GM23338 (cell line): ENCODE results near the gene TTYH3. TPM values are rescaled to one million over a fixed set of nuclear protein-coding genes. Genes with fewer than 3 reads are reported as not detected.

Source experiments
- ATAC-seq: fragments of 200-7000 bp; cut with Tn5 transposase; 3 replicates; pipeline ENCODE4 v1.9.1; 2020
- DNase-seq: peaks from one replicate; pipeline ENCODE4 v3.0.0-alpha.2; 2015; ENCODE audit warnings: low spot score
- H2AFZ ChIP-seq: fragments of 200-600 bp; sonication (generic); 2 replicates; pipeline ENCODE4 v1.8.0; 2016; ENCODE audit warnings: antibody characterized with exemption, mild to moderate bottlenecking, moderate library complexity
- H3F3A ChIP-seq: fragments of 200-600 bp; sonication (generic); replicated peaks from 2 replicates; pipeline ENCODE4 v1.8.0; 2017; ENCODE audit warnings: antibody characterized with exemption, mixed run types, low read depth
- H3K27ac ChIP-seq: fragments of 200-600 bp; sonication (generic); 2 replicates; pipeline ENCODE4 v1.6.1; 2016; ENCODE audit warnings: low read depth
- H3K27me3 ChIP-seq: fragments of 200-600 bp; sonication (generic); 2 replicates; pipeline ENCODE4 v1.8.0; 2016; ENCODE audit warnings: mild to moderate bottlenecking, mixed run types, moderate library complexity; ENCODE audit not compliant: insufficient read depth
- H3K36me3 ChIP-seq: fragments of 200-600 bp; sonication (generic); 2 replicates; pipeline ENCODE4 v1.8.0; 2016; ENCODE audit warnings: mild to moderate bottlenecking; ENCODE audit not compliant: insufficient read depth
- H3K4me1 ChIP-seq: fragments of 200-600 bp; sonication (generic); 2 replicates; pipeline ENCODE4 v1.8.0; 2016; ENCODE audit warnings: mild to moderate bottlenecking, moderate library complexity; ENCODE audit not compliant: insufficient read depth
- H3K4me2 ChIP-seq: fragments of 200-600 bp; sonication (generic); 2 replicates; pipeline ENCODE4 v1.7.1; 2017; ENCODE audit warnings: mixed run types
- H3K4me3 ChIP-seq: fragments of 200-600 bp; sonication (generic); 2 replicates; pipeline ENCODE4 v1.6.1; 2016; ENCODE audit warnings: mixed run types
- H3K79me2 ChIP-seq: fragments of 200-600 bp; sonication (generic); replicated peaks from 2 replicates; pipeline ENCODE4 v1.8.0; 2017; ENCODE audit warnings: mild to moderate bottlenecking; ENCODE audit not compliant: insufficient read depth
- H3K9me2 ChIP-seq: fragments of 200-600 bp; sonication (generic); 2 replicates; pipeline ENCODE4 v1.8.0; 2017; ENCODE audit not compliant: insufficient read depth
- H4K20me1 ChIP-seq: fragments of 200-600 bp; sonication (generic); replicated peaks from 2 replicates; pipeline ENCODE4 v1.8.0; 2017; ENCODE audit warnings: mild to moderate bottlenecking; ENCODE audit not compliant: insufficient read depth
- H3K27ac Mint-ChIP-seq: 2 replicates; pipeline ENCODE4 v1.8.0; 2020; ENCODE audit warnings: inconsistent platforms, mild to moderate bottlenecking, moderate library complexity, mixed read lengths
- H3K27me3 Mint-ChIP-seq: 3 replicates; pipeline ENCODE4 v1.8.0; 2022; ENCODE audit warnings: low read depth, mild to moderate bottlenecking, moderate library complexity, mixed read lengths, inconsistent platforms; ENCODE audit not compliant: insufficient read depth, poor library complexity
- H3K36me3 Mint-ChIP-seq: 3 replicates; pipeline ENCODE4 v1.8.0; 2021; ENCODE audit warnings: low read depth, mild to moderate bottlenecking, inconsistent platforms, moderate library complexity, mixed read lengths
- H3K4me1 Mint-ChIP-seq: 3 replicates; pipeline ENCODE4 v1.8.0; 2020; ENCODE audit warnings: mild to moderate bottlenecking, inconsistent platforms, mixed read lengths
- H3K4me3 Mint-ChIP-seq: 3 replicates; pipeline ENCODE4 v1.8.0; 2021; ENCODE audit warnings: moderate library complexity, mild to moderate bottlenecking, inconsistent platforms, mixed read lengths
- H3K9me3 Mint-ChIP-seq: 3 replicates; pipeline ENCODE4 v1.8.0; 2020; ENCODE audit warnings: moderate library complexity, mild to moderate bottlenecking, inconsistent platforms, mixed read lengths
- CREB1 ChIP-seq: fragments of 250-450 bp; sonication (Bioruptor Pico); IDR thresholded peaks from 2 replicates; pipeline ENCODE4 v1.5.0; 2020; ENCODE audit warnings: low read depth, mild to moderate bottlenecking, moderate library complexity
- CTCF ChIP-seq, 2 experiments: fragments of 200-600 bp in 1 of 2; sonication (generic) in 1 of 2; conservative IDR thresholded peaks; 2 replicates each; pipeline versions ENCODE4 v1.5.1 to v1.6.1; 2016 to 2017; ENCODE audit warnings: antibody characterized with exemption in 2 of 2, low read depth in 2 of 2, mild to moderate bottlenecking in 2 of 2, moderate library complexity in 1 of 2
- ETS1 ChIP-seq: IDR thresholded peaks from 2 replicates; pipeline ENCODE4 v1.6.1; 2016; ENCODE audit warnings: antibody characterized with exemption
- EZH2 ChIP-seq: fragments of 200-600 bp; sonication (generic); IDR thresholded peaks from one replicate; pipeline ENCODE4 v1.8.0; 2017; ENCODE audit warnings: antibody characterized with exemption, mild to moderate bottlenecking, low read depth; ENCODE audit not compliant: unreplicated experiment
- EZH2phosphoT487 ChIP-seq: fragments of 200-600 bp; sonication (generic); IDR thresholded peaks from one replicate; pipeline ENCODE4 v1.8.1; 2018; ENCODE audit warnings: antibody characterized with exemption; ENCODE audit not compliant: unreplicated experiment
- JUNB ChIP-seq: IDR thresholded peaks from one replicate; pipeline ENCODE4 v1.6.1; 2016; ENCODE audit warnings: antibody characterized with exemption; ENCODE audit not compliant: unreplicated experiment
- NANOG ChIP-seq: IDR thresholded peaks from 2 replicates; pipeline ENCODE4 v1.6.1; 2016; ENCODE audit warnings: antibody characterized with exemption, borderline replicate concordance
- POLR2AphosphoS5 ChIP-seq: IDR thresholded peaks from 2 replicates; pipeline ENCODE4 v1.6.1; 2016; ENCODE audit warnings: antibody characterized with exemption, low read depth
- REST ChIP-seq: IDR thresholded peaks from one replicate; pipeline ENCODE4 v1.6.1; 2018; ENCODE audit warnings: antibody characterized with exemption; ENCODE audit not compliant: unreplicated experiment
- STAT1 ChIP-seq: IDR thresholded peaks from one replicate; pipeline ENCODE4 v1.6.1; 2016; ENCODE audit warnings: antibody characterized with exemption; ENCODE audit not compliant: unreplicated experiment
- ZNF114 ChIP-seq: fragments of 250-450 bp; sonication (Bioruptor Pico); IDR thresholded peaks from 2 replicates; pipeline ENCODE4 v1.5.0; 2020; ENCODE audit warnings: mild to moderate bottlenecking, moderate library complexity
- ZNF331 ChIP-seq: fragments of 250-450 bp; sonication (Bioruptor Pico); IDR thresholded peaks from 2 replicates; pipeline ENCODE4 v1.5.0; 2020; ENCODE audit warnings: low read depth, mild to moderate bottlenecking, moderate library complexity
- ZNF462 ChIP-seq: fragments of 250-450 bp; sonication (Bioruptor Pico); IDR thresholded peaks from 2 replicates; pipeline ENCODE4 v1.5.0; 2020; ENCODE audit warnings: mild to moderate bottlenecking, moderate library complexity
- polyA plus RNA-seq: library from polyadenylated mRNA; unstranded; fragments of >200 nt; fragmentation: Nextera tagmentation; extraction: Ambion mirVana; gene quantifications from 2 replicates; pipeline ENCODE4 v1.2.1, GENCODE V29; 2016
- total RNA-seq: library from RNA; depleted of rRNA; stranded (reverse); fragments of >200 nt; shearing (Covaris generic); gene quantifications from 2 replicates; pipeline ENCODE4 v1.2.3, GENCODE V29; 2014

TTYH3 gene
- total and polyA plus RNA-seq, 2 experiments from 2014 or later: 59.6 to 126 TPM

GRCh38 chr7:2635810-2636701 is 4.3 kb downstream of the TTYH3 start:
- Histone ChIP-seq H3K36me3 (no peaks in the 10 kb centered on the region), H3K27me3 (no peaks in the 10 kb centered on the region), H3F3A (peaks cover 9% of the 10 kb centered on the region; the same call in 1 of the 2 replicates), H2AFZ (no peak overlapping the region), H3K79me2 (peaks cover 79% of the 10 kb centered on the region), H3K4me3 (no peak overlapping the region), H3K4me1 (peaks cover 12% of the 10 kb centered on the region; the same call in 1 of the 2 replicates), H3K9me2 (no peaks in the 10 kb centered on the region), H4K20me1 (peaks cover 20% of the 10 kb centered on the region), H3K4me2 (no peak overlapping the region), H3K27ac (0 out of 2 replicates have a peak overlapping the region, but pooled peaks have one; percentile 39)
- no peak overlapping the region; the same call in 2 of the 3 replicates for H3K4me3 Mint-ChIP-seq
- H3K27me3 Mint-ChIP-seq: peaks cover 12% of the 10 kb centered on the region
- DNase-seq (no peak), ATAC-seq (no peak)
- H3K27ac Mint-ChIP-seq: peak overlapping the region; percentile 6
- TF ChIP-seq ZNF462 (CRISPR knock-in tag): no peak
- TF ChIP-seq NANOG: no peak
- TF ChIP-seq ZNF114 (CRISPR knock-in tag): no peak
- no peak for TF ChIP-seq REST
- no peak for TF ChIP-seq CREB1 (CRISPR knock-in tag)
- no peak for TF ChIP-seq CTCF (conservative IDR thresholded peaks at IDR 0.05; ENCODE audit: low read depth in 2 of 2)
- no peak for TF ChIP-seq STAT1
- TF ChIP-seq EZH2: no peak
- no peak for TF ChIP-seq ETS1
- TF ChIP-seq ZNF331 (CRISPR knock-in tag): no peak
- TF ChIP-seq EZH2phosphoT487: no peak
- TF ChIP-seq POLR2AphosphoS5: no peak
- no peak for TF ChIP-seq JUNB
- peaks cover 28% of the 10 kb centered on the region for H3K4me1 Mint-ChIP-seq
- H3K9me3 Mint-ChIP-seq: no peaks in the 10 kb centered on the region
- H3K36me3 Mint-ChIP-seq: peaks cover 3% of the 10 kb centered on the region; the same call in 1 of the 3 replicates
